Mesothelial cell of epicardium (in vitro differentiated cells): ENCODE results near the gene CHTF8. TPM values are rescaled to one million over a fixed set of nuclear protein-coding genes. Genes with fewer than 3 reads are reported as not detected.

ENCODE experiments used
- DNase-seq, 2 experiments: peaks; one replicate each; pipeline ENCODE4 v3.0.0; 2021; ENCODE audit warnings: low spot score in 2 of 2; ENCODE audit not compliant: unreplicated experiment in 2 of 2
- H3K27ac Mint-ChIP-seq: 2 replicates; pipeline ENCODE4 v1.8.0; 2021; ENCODE audit warnings: mixed read lengths
- H3K27me3 Mint-ChIP-seq: 2 replicates; pipeline ENCODE4 v1.8.0; 2021; ENCODE audit warnings: low read depth, mixed read lengths
- H3K36me3 Mint-ChIP-seq: 2 replicates; pipeline ENCODE4 v1.8.0; 2021; ENCODE audit warnings: mixed read lengths
- H3K4me1 Mint-ChIP-seq: 2 replicates; pipeline ENCODE4 v1.8.0; 2021; ENCODE audit warnings: mixed read lengths
- H3K4me3 Mint-ChIP-seq: 2 replicates; pipeline ENCODE4 v1.8.0; 2021; ENCODE audit warnings: mild to moderate bottlenecking, moderate library complexity, mixed read lengths
- H3K9me3 Mint-ChIP-seq: 2 replicates; pipeline ENCODE4 v1.8.0; 2021; ENCODE audit warnings: mixed read lengths
- total RNA-seq: library from RNA; stranded (reverse); gene quantifications from 3 replicates; pipeline ENCODE4 v1.2.1, GENCODE V29; 2021
- TF ChIP-seq, protein P1 (sequence below): fragments of 200-600 bp; sonication (generic); IDR thresholded peaks from one replicate; pipeline ENCODE4 v1.5.0; 2021; ENCODE audit warnings: antibody characterized with exemption; ENCODE audit not compliant: unreplicated experiment

CHTF8 gene
- total RNA-seq, 1 donor from 2014 or later, result 91.9 TPM

DNA sequence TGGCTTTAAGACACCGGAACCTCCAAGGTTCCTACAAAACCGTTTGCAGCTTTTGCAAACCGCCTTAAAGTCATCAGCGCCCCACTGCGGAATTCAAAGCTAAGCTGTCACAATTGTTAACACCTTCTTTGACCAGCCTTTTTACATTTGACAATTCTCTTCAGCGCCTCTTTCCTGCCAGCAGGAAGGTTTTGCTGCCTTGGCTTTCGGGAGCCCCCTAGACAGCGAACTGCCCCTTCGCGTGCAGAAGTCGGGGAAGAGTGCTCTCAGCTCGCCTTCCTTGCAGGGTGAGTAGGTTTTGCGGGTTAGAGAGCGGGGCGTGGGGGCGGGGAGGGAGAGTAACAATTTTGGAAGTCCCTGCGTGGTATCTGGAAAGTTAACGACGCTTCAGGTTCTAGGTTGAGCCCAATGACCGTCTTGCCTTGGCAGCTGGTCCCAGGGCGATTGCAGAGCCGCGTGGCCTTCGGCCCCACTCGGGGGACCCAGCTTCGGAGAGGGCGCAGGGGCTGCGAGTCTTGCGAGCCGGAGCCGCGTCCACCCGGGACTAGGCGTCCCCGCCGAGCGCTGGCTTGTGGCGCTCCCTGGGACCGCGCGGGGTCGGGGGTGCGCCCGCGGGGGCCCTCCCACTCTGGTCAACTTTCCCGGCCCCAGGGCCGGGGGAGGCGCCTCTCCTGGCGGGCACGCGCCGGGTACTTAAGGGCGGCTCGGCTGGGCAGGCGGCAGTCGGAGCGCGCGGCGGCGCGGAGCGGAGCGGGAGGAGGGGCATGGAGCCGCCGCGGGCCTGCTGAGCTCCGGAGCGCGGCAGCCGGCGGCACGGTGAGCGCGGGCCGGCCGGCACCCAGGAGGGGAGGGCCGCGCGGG, 26.7 kb downstream of the CHTF8 start, which contains the start of gene HAS3:
TSS of gene HAS3 (plus strand) at position 153 of the 861 bp plus-strand sequence. CDS start 3,743 bp downstream, outside the sequence.
- H3K4me1 Mint-ChIP-seq, result peaks cover 19% of the 10 kb centered on the region
- peaks cover 10% of the 10 kb centered on the region for H3K36me3 Mint-ChIP-seq
- TF ChIP-seq, protein P1, sequence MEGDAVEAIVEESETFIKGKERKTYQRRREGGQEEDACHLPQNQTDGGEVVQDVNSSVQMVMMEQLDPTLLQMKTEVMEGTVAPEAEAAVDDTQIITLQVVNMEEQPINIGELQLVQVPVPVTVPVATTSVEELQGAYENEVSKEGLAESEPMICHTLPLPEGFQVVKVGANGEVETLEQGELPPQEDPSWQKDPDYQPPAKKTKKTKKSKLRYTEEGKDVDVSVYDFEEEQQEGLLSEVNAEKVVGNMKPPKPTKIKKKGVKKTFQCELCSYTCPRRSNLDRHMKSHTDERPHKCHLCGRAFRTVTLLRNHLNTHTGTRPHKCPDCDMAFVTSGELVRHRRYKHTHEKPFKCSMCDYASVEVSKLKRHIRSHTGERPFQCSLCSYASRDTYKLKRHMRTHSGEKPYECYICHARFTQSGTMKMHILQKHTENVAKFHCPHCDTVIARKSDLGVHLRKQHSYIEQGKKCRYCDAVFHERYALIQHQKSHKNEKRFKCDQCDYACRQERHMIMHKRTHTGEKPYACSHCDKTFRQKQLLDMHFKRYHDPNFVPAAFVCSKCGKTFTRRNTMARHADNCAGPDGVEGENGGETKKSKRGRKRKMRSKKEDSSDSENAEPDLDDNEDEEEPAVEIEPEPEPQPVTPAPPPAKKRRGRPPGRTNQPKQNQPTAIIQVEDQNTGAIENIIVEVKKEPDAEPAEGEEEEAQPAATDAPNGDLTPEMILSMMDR, result no peak
- peak within 1 kb of the TSS; percentile 83 for H3K4me3 Mint-ChIP-seq
- no peak within 1 kb of the TSS for H3K27ac Mint-ChIP-seq
- H3K9me3 Mint-ChIP-seq, result no peaks in the 10 kb centered on the region
- H3K27me3 Mint-ChIP-seq, result peaks cover 67% of the 10 kb centered on the region
- DNase-seq, result peak; percentile 43 to 63

DNA sequence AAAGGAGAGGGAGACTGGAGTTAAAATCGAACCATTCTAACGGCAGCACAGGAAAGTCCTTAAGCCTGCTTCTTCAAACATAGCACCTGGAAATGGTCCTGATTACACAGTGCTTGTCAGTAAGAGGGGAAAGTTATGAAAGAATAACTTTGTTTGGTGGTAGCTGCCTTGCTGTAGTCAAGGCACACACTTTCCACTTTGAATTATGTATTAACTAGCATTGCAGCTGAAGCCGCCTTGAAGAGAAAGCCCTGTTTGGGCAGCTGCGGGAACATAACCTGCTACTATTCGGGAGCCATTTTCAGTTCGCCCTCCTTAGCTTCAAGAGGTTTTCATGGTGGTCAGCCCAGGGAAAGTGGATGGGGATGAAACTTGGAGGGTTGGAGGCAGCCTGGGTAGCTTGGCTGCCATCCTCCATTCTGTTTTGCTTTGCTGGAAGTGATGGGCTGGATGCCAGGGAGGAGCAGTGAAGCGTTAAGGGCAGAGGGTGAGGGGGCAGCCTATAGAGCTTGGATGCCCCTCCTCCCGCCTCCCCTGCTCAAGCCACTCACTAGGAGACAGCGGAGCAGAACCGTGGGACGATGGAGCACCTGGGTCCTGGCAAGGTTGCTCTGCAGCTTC, 32.2 kb downstream of the CHTF8 start:
- Mint-ChIP-seq H3K4me1 (peaks cover under 1% of the 10 kb centered on the region), H3K27me3 (peaks cover 43% of the 10 kb centered on the region), H3K27ac (no peak overlapping the region), H3K9me3 (no peaks in the 10 kb centered on the region), H3K4me3 (no peak overlapping the region), H3K36me3 (no peaks in the 10 kb centered on the region)
- TF ChIP-seq, protein P1, result no peak
- no peak for DNase-seq

DNA sequence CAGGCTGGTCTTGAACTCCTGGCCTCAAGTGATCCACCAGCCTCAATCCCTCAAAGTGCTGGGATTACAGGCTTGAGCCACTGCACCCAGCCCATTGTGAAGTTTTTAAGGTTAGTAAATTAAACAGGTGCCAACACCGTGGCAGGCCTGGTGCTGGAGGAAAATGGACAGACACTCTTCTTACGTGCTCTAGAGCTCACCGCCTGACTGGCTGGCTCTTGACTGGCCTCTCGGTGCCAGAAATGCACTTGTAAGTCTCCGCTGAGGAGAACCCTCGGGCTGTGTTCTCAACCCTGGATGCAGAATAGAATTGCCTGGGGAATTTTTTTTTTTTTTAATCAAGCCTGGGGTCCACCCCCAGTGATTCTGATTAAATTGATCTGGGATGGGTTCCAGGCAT, 37.2 kb downstream of the CHTF8 start:
- no peaks in the 10 kb centered on the region for H3K9me3 Mint-ChIP-seq
- TF ChIP-seq, protein P1, result no peak
- H3K36me3 Mint-ChIP-seq, result no peaks in the 10 kb centered on the region
- no peak for DNase-seq
- no peaks in the 10 kb centered on the region for H3K4me1 Mint-ChIP-seq
- H3K4me3 Mint-ChIP-seq, result no peak overlapping the region
- H3K27ac Mint-ChIP-seq, result no peak overlapping the region
- peaks cover 9% of the 10 kb centered on the region for H3K27me3 Mint-ChIP-seq

DNA sequence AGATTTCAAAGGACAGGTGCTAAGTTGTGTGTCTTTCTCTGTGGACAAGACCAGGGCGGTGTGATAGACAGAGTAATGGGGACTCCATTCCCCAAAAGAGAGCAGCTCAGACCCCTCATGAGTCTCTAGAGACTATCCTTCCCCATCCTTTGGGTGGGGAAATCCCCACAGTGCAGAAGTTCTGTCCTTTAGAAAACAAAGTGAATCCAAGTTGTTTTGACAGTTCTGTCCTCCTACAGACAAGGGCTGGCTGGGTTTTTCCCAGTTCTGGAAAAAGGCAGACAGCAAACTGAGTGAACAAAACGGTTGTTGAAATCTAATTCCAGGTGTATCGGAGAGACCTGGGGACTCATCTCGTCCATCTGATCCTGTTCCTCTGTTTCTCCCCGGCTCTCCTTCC, 37.9 kb downstream of the CHTF8 start:
- Mint-ChIP-seq H3K4me1 (peaks cover under 1% of the 10 kb centered on the region), H3K27me3 (peaks cover 3% of the 10 kb centered on the region), H3K27ac (no peak overlapping the region), H3K4me3 (no peak overlapping the region), H3K36me3 (no peaks in the 10 kb centered on the region), H3K9me3 (no peaks in the 10 kb centered on the region)
- no peak for DNase-seq
- TF ChIP-seq, protein P1, result no peak

DNA sequence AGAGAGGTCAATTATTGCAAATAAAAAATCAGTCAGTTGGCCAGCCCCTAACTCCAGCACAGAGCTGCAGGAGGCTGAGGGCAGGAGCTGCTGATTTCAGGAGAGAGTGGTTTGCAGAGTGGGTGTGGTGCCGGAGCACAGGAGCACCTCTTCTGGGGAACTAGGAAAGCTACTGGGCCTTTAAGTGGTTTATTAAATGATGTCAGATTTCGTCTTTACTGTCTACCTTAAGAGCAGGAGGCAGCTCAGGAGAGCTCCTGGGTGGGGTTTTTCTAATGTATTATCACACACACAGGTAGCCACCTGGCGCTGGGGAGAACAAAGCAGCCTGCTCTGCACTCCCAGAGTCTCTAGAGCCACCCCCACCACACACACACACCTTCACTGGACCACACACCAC, 38.4 kb downstream of the CHTF8 start:
- no peak overlapping the region for H3K27ac Mint-ChIP-seq
- H3K27me3 Mint-ChIP-seq, result no peaks in the 10 kb centered on the region
- TF ChIP-seq, protein P1, result no peak
- H3K4me1 Mint-ChIP-seq, result peaks cover 3% of the 10 kb centered on the region
- H3K36me3 Mint-ChIP-seq, result no peaks in the 10 kb centered on the region
- no peaks in the 10 kb centered on the region for H3K9me3 Mint-ChIP-seq
- DNase-seq, result no peak
- H3K4me3 Mint-ChIP-seq, result no peak overlapping the region
